ENCODE data around the gene RSPH9. TPM values are rescaled to one million over a fixed set of nuclear protein-coding genes. Genes with fewer than 3 reads are reported as not detected.
A peak's percentile ranks its signal among the peaks of the same experiment; 100 is the strongest.

The RSPH9 gene, protein sequence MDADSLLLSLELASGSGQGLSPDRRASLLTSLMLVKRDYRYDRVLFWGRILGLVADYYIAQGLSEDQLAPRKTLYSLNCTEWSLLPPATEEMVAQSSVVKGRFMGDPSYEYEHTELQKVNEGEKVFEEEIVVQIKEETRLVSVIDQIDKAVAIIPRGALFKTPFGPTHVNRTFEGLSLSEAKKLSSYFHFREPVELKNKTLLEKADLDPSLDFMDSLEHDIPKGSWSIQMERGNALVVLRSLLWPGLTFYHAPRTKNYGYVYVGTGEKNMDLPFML
- total RNA-seq, result 0.12 and 0.27 TPM in 2 replicates
- polyA plus RNA-seq, result 0.18 and 0.21 TPM in 2 replicates
- polyA plus RNA-seq (2011; cell fraction: cytosol; rRNA removed), result 0.14 and 0.23 TPM in 2 replicates
- polyA plus RNA-seq (2011; cell fraction: nucleus; rRNA removed), result 0.11 and 0.12 TPM in 2 replicates
- polyA plus RNA-seq (2012), result 0.29 and 0.50 TPM in 2 replicates
- 0.12 TPM in 1 of 2 replicates, not detected in the other for polyA minus RNA-seq
- not detected for polyA minus RNA-seq (2011; cell fraction: cytosol; rRNA and poly(A)+ RNA removed)
- 0.29 TPM in 1 of 2 replicates, not detected in the other for polyA minus RNA-seq (2011; cell fraction: nucleus; rRNA and poly(A)+ RNA removed)
- percentile 15 among the genes with signal in this experiment for Bru-seq, nascent RNA
- percentile 37 among the genes with signal in this experiment for BruChase-seq, experiment 1, labeled RNA remaining after a 6-hour chase
- percentile 23 among the genes with signal in this experiment for BruChase-seq, experiment 2, labeled RNA remaining after a 2-hour chase
- long read RNA-seq, partial matches to known transcripts, result 0 of 4 reads
- long read RNA-seq, other reads (novel, unspliced or antisense), result 2 of 4 reads

DNA sequence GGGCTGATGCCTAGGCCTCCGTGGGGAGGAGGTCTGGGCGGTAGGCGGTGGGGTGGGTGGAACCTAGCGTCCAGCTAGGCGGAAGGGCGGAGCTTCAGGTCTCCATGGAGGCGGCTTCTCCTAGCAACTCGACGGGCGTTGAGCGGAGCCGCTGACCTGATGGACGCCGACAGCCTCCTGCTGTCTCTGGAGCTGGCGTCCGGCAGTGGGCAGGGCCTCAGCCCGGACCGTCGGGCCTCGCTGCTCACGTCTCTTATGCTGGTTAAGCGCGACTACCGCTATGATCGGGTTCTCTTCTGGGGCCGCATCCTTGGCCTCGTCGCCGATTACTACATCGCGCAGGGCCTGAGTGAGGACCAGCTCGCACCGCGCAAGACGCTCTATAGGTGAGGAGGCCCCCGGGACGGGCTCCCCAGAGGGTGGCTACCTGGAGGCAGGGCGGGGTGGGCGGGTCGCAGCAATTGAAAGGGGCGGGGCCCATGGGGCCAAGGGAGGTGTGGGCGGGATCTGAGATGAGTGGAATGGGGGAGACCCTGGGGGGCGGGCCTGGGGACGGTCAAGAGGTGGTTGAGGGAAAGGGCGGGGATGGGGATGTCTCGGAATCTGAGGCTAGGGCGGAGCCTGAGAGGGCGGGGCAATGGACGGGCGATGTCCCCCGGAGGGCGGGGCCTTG, at the start of gene RSPH9:
Gene RSPH9 (plus strand): TSS at position 97 of the 673 bp plus-strand sequence. CDS start 63 bp downstream, at position 160.
- Histone ChIP-seq H3K36me3 (ENCODE audit: control insufficient read depth in 2 of 2, extremely low read depth in 1 of 2, insufficient read depth in 2 of 2, low read length in 2 of 2) (peaks cover 5 to 11% of the 10 kb centered on the region in 2 experiments), H3K4me3 (replicated peaks in 1 of 3; ENCODE audit: insufficient read depth in 1 of 3, low read depth in 1 of 3, low read length in 3 of 3) (peak within 1 kb of the TSS; percentile 50 to 68 (median 51)), H3K27ac (ENCODE audit: insufficient read depth, low read depth, low read length) (no peak within 1 kb of the TSS), H3K79me2 (ENCODE audit: control insufficient read depth, insufficient read depth, low read length) (peaks cover 9% of the 10 kb centered on the region), H3K4me1 (ENCODE audit: control insufficient read depth, extremely low read depth, insufficient read depth, low read length) (peaks cover 7% of the 10 kb centered on the region), H3K9ac (replicated peaks; ENCODE audit: extremely low read depth, insufficient read depth, low read length) (peak within 1 kb of the TSS; percentile 33), H2AFZ (ENCODE audit: low read depth, low read length) (peak within 1 kb of the TSS; percentile 99), H3K4me2 (ENCODE audit: insufficient read depth, low read length) (peak within 1 kb of the TSS; percentile 88), H3K9me1 (replicated peaks; ENCODE audit: control insufficient read depth, extremely low read depth, insufficient read depth, low read length) (no peaks in the 10 kb centered on the region), H3K9me3 (replicated peaks; ENCODE audit: control insufficient read depth, insufficient read depth, low read length) (no peaks in the 10 kb centered on the region), H3K27me3 (ENCODE audit: control insufficient read depth in 2 of 2, insufficient read depth in 2 of 2, low read length in 2 of 2) (no peaks in the 10 kb centered on the region), H4K20me1 (replicated peaks; ENCODE audit: control insufficient read depth, extremely low read depth, insufficient read depth, low read length) (no peaks in the 10 kb centered on the region)
- intact Hi-C loops (cut with micrococcal nuclease), result loop anchor here (1.0 kb wide), 1 partner anchor 9 kb away; no protein-coding TSS in a partner anchor
- dilution Hi-C loops (cut with MboI; ENCODE audit: extremely low pct_ligation_motif_present, low sequenced_read_pairs), result no loop called here
- FAIRE-seq, result peak; percentile 74
- POLR2A ChIA-PET, result interaction anchor here (0.8 to 1.2 kb wide), 2 partner anchors 16 to 125 kb away, joined by 4 read pairs; partner anchors contain the start of gene GTPBP2
- CTCF ChIA-PET, result interaction anchor here (0.7 to 2.0 kb wide), 8 partner anchors 8 to 434 kb away, joined by 3 to 11 read pairs (median 5); partner anchors contain the start of gene VEGFA
- no TSS peak for BruUV-seq (replicated peaks)
- TF ChIP-seq EZH2 (IDR thresholded peaks at IDR 0.05; ENCODE audit: borderline replicate concordance, low read depth, low read length, severe bottlenecking) (no peak), JUN (IDR thresholded peaks at IDR 0.05; ENCODE audit: borderline replicate concordance, insufficient read depth, insufficient read length, low read depth) (no peak), POLR2AphosphoS5 (IDR thresholded peaks at IDR 0.05; ENCODE audit: insufficient read depth, low read depth, low read length) (no peak), MYC (IDR thresholded peaks at IDR 0.05; ENCODE audit: low read depth, low read length) (no peak), GATA2 (IDR thresholded peaks at IDR 0.05; ENCODE audit: insufficient read depth, insufficient read length, low read depth, low read length) (no peak), FOS (IDR thresholded peaks at IDR 0.05; ENCODE audit: borderline replicate concordance, insufficient read depth, low read length) (no peak), POLR2A (IDR thresholded peaks at IDR 0.05; ENCODE audit: low read depth, low read length) (no peak)
- TF ChIP-seq, protein P1, sequence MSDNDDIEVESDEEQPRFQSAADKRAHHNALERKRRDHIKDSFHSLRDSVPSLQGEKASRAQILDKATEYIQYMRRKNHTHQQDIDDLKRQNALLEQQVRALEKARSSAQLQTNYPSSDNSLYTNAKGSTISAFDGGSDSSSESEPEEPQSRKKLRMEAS (IDR thresholded peaks at IDR 0.05; ENCODE audit: insufficient read depth, insufficient read length), result no peak
- TF ChIP-seq, protein P2, sequence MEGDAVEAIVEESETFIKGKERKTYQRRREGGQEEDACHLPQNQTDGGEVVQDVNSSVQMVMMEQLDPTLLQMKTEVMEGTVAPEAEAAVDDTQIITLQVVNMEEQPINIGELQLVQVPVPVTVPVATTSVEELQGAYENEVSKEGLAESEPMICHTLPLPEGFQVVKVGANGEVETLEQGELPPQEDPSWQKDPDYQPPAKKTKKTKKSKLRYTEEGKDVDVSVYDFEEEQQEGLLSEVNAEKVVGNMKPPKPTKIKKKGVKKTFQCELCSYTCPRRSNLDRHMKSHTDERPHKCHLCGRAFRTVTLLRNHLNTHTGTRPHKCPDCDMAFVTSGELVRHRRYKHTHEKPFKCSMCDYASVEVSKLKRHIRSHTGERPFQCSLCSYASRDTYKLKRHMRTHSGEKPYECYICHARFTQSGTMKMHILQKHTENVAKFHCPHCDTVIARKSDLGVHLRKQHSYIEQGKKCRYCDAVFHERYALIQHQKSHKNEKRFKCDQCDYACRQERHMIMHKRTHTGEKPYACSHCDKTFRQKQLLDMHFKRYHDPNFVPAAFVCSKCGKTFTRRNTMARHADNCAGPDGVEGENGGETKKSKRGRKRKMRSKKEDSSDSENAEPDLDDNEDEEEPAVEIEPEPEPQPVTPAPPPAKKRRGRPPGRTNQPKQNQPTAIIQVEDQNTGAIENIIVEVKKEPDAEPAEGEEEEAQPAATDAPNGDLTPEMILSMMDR (IDR thresholded peaks at IDR 0.05; ENCODE audit: extremely low read depth in 1 of 2, insufficient read depth in 1 of 2, low read depth in 1 of 2, low read length in 2 of 2), result no peak
- DNase-seq (ENCODE audit: low read depth, low spot score), result peak; percentile 48

Measured in endothelial cell of umbilical vein (primary cell).